GM19025 (cell line): ENCODE data around the gene RRM1.

Experiments
- ATAC-seq: cut with Tn5 transposase; IDR thresholded peaks from one replicate; pipeline ENCODE4 v1.9.1; 2021; ENCODE audit warnings: mild to moderate bottlenecking, low read depth, moderate library complexity; ENCODE audit not compliant: unreplicated experiment

RRM1 gene

DNA sequence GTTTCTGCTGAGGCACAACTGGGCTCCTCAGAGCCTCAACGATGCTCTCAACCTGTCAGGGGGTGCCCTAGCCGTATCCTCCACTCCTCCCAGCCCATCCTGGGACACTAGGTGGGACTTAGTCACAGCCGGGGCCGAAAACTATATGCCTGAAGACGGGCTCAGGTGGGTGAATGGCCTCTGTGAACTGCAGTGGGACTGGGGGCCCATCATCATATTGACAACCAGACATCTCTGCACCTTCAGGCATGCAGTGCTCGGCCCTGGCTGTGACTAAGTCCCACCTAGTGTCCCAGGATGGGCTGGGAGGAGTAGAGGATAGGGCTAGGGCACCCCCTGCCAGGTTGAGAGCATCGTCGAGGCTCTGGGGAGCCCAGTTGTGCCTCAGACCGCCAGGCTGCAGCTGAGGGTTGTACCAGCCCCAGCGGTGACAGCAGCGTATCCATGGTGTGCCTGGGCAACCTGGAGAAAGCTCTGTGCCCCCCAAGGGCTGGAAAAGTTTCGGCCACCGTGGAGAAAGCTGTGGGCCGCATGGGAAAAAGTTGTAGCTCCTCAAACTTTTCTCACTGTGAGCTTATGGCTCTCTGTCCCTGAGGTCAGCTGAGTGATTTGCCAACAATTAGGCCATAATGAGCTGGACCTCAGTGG is 88.9 kb downstream of the RRM1 start:
- no peak for ATAC-seq

DNA sequence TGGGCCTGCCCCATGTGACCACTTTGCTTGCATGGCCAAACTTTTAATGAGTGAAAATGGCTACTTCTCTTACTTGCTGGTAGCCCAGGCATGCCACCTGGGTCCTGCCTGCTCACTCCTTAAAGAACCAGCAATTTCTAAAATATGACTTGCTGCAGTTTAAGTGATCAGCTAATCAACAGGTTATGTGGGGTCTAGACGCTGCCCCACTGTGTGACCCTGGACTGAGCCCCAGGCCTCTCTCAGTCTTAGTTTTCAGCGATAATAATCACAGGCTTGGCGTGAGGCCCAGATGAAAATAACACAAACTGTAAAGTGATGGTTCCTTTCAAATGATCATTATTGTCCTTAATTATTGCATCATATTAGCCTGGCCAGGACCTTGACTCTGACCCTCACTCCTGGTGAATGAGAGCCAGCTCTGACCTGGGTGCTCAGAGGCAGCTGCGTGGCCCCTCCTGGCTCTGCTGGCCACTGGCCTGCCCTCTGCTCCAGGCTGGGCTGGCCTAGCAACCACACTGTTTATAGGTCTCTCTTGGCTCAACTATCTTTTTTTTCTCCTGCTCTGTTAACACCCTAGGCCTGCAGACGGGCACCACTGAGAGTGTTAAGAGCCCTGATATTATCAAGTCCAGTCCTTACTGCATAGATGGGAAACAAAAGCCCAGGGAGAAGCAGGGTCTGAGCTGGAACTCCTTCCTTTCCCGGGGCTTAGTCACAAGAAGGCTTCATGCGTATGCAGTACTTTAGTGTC is 89.7 kb downstream of the RRM1 start:
- ATAC-seq: no peak

DNA sequence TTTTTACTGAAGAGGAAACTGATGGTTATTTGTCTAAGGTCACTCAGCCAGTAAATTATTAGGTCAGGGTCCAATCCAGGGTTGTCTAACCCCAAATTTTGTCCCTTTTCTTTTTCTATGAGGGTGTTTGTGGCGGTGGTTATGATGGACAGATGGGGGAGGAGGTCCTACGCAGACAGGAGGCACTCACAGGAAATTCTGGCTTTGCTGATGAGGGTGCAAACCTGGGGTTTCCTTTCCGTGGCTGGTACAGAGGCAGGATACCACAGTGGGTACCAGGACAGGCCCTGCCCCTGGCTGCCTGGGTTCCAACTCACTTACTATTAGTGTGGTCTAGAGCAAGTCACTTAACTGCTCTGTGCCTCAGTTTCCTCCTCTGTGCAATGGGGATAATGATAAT is 91.0 kb downstream of the RRM1 start:
- no peak for ATAC-seq

DNA sequence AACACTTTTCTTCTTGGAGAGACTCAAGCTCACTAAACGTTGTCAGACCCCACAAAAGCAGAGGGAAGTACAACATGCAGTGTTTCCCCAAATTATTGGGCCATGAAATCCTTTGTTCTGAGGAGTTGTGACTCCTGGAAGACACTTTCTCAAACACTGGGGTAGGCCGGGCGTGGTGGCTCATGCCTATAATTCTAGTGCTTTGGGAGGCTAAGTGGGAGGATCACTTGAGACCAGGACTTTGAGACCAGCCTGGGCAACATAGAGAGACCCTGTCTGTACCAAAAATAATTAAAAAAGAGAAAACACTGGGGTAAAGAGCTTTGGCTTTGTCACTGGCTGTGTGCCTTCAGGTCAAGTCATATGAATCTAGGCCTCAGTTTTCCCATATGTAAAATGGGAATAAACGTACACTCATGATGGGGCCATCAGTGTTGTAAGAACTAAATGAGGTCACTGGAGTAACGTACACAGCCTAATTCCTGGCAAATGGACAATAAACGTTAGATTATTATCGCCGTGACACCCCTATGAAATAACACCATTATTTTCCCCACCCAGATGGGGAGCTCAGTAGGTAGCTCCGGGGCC is 92.0 kb downstream of the RRM1 start:
- no peak for ATAC-seq

DNA sequence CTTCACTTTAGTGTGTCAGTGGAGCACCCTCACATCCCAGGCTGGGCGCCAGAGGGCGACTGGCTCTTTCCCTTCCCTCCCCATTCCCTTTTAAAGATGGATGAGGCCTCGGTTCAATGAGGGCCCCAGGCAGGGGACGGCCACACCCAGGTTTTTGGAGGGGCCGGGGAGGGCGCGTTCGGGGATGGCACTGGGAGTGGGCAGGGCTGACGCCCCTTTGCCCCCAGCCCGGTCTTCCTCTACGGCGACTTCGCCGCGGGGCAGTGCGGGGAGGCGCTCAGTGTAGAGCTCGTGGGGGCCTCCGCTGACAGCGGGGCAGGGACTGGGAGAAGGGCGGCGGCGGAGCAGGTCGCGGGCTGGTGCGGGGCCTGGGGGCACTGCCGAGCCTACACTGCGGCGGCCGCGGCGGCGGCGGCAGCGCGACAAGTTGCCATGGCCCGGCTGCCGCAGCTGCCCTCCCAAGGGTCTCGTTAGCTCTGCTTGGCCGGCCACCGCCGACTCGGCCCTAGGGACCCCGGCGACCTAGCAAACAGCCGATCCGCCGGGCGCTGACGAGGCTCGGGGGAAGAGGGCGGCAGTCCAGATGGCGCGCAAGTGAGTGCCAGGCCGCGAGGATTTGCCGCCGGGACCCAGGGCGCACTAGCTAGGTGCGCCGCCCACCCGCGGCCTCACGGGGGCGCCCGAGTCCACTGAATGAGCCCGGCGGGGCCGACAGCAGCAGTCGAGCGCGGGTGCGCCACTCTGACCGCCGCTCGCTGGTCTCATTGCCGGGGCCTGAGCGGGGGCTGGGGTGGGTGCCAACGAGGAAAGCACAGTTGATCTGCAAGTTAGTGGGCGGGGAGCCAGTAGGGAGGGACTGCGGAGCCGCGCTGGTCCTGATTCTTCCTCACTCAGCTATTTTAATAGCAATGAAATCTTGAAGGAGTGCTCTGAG is 92.7 kb downstream of the RRM1 start:
- peak; percentile 88 for ATAC-seq
